HG02870 (cell line): ENCODE measurements around the gene GPD1L.
"Not testable (repeated sequence)": the region's sequence is repeated elsewhere in the genome, so short reads cannot be mapped to it uniquely, and the experiment has no call there.

ENCODE experiments used
- ATAC-seq: cut with Tn5 transposase; IDR thresholded peaks from one replicate; pipeline ENCODE4 v1.9.1; 2021; ENCODE audit warnings: mild to moderate bottlenecking, moderate library complexity; ENCODE audit not compliant: unreplicated experiment

Gene GPD1L

DNA sequence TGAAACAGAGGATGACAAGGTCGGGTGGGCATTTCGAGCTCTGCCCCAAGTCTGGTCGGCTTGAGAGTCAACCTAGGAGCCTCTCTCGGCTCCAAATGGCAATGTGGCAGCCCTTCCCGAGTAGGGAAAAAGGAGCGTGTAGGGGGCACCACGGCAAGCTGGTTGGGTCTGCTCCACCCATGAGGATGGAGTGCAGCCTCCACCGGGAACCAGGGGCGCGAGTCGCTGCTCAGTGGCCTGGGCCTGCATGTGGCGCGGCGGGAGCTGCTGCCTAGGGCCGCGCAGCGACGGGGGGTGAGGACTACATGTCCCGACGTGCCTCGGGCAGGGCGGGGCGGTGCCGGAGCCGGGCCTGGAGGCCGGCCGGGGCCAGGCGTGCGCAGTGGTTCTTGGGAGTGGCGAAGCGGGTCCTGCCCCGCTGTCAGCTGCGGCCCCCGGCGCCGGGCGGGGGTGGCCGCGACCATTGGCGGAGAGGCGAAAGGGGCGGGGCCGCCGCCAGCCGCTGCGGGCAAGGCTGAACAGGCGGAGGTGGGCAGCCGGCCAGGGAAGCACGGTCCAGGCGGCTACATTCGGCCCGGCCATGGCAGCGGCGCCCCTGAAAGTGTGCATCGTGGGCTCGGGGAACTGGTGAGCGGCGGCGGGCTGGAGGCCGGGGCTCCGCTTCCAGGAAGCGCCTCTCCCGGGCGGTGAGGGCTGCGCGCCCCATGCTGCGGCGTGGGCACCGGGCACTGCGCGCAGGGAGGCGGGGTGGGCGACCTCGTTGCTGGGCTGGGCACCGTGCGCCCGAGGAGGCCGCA, at the start of gene GPD1L:
Gene GPD1L (plus strand): TSS at position 489 of the 797 bp plus-strand sequence. CDS start 92 bp downstream, at position 581.
- peak; percentile 100 for ATAC-seq

- not testable (repeated sequence) for ATAC-seq
Observed at GRCh38 chr3:32058465-32058864, 48.0 kb upstream of the GPD1L start.

GRCh38 chr3:32062950-32063582, 43.4 kb upstream of the GPD1L start:
- no peak for ATAC-seq

- ATAC-seq: no peak
Observed at GRCh38 chr3:32066686-32067085, 39.7 kb upstream of the GPD1L start.

- not testable (repeated sequence) for ATAC-seq
Observed at GRCh38 chr3:32074194-32074593, 32.2 kb upstream of the GPD1L start.

DNA sequence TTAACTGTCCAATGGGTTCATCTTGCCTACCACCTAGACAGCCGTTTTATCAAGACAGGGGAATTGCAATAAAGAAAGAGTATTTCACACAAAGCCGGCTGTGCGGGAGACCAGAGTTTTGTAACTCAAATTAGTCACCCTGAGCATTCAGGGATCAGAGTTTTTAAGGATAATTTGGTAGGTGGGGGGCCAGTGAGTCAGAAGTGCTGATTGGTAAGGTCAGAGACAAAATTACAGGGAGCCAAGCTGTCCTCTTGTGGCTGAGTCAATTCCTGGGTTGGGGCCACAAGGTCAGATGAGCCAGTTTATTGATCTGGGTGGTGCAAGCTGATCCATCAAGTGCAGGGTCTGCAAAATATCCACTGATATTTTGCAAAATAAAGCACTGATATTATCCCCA, 29.9 kb upstream of the GPD1L start:
- no peak for ATAC-seq

DNA sequence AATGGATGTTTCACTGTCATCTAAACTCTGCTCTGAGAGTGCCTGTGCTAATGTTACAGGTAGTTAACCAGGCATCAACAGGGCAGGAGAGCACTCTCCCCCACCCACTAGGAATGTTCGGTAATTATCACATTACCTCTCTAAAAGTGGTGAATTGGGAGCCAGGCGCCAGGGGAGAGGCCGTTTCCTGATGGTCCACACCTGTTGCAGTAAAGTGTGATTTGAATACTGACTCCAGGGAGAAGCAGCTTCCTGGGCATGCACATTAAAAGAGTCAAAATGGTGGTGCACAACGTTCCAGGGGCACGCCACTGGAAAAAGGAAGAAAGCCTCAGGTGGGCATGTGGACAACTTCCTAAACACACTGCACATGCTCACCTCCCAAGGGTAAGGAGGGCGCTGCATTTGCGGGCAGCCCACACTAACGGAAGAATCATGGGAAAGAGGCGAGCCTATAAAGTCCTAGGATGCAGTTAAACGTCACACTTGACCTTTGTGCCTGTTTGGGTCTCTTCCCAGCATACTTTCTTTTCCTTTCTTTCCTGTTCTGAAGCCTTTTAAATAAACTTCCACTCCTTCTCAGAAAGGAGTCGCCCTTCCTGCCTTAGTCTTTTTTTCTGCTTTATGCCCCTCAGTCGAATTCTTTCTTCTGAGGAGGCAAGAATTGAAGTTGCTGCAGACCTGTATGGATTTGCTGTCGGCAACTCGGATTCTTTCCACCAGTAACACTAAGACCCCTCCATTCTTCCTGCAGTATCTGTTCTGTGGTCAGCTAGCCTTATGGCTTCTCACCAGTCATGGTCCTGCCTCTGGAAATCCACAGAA, 28.9 kb upstream of the GPD1L start:
- ATAC-seq: no peak

- ATAC-seq: no peak
Observed at GRCh38 chr3:32078085-32078634, 28.3 kb upstream of the GPD1L start.

DNA sequence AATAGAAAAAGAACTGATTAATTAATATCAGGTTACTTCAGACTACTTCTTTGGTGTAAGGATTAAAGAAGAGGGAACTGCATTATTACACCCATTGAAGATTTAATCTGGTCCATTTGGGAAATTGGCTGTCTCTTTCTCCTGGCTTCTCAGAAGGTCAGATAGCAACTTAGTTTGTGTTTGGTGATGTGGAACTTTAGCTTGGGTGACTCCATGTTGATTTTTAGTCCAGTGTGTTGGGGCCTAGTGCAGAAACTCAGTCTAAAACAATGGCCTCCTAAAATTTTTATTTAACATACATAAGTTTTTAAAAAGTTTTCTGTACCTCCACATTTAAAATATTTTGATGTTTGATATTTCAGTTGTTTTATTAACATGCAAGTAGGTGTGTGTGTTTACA, 27.6 kb upstream of the GPD1L start:
- no peak for ATAC-seq

GRCh38 chr3:32082721-32083120, 23.7 kb upstream of the GPD1L start:
- ATAC-seq: no peak

DNA sequence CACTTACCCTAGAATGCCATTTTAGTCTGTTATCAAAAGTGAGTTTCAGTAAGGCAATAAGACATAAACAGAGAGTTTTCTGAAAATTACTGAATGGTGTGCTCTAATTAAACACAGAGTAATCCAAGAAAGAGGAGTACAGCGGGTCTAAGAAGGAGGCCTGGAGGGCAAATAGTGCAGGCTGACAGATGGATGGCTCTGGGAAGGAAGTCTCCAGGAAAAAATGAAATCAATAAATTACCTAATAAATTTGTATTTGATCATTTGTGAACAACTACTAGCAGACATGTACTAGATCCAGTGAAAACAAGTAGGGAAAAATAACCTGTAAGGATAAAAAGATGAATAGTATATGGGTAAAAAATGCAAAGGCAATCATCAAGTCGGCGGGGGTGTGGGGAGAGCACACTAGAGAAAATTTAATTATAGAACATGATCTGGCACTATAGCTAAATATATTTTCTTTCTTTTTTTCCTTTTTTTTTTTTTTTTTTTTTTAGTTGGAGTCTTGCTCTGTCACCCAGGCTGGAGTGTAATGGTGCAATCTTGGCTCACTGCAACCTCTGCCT, 22.6 kb upstream of the GPD1L start:
- no peak for ATAC-seq

GRCh38 chr3:32084870-32085269, 21.6 kb upstream of the GPD1L start:
- no peak for ATAC-seq

DNA sequence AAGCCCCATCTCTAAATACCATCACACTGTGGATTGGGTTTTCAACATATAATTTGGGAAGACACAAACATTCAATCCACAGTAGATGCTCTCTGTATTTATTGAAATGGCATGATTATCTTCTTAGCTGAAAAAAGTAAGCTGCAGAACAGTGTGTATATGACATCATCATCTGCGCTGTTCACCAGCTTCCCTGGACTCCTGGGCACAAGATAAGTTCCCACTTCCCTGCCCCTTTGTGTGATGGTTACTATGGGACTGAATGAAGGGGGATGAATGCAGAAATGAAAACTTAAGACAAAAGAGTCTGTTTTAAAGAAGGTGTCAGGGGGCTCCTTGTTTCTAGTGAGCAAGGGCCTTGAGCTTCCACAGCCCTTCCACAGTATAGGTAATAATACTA, 20.0 kb upstream of the GPD1L start:
- ATAC-seq: no peak

DNA sequence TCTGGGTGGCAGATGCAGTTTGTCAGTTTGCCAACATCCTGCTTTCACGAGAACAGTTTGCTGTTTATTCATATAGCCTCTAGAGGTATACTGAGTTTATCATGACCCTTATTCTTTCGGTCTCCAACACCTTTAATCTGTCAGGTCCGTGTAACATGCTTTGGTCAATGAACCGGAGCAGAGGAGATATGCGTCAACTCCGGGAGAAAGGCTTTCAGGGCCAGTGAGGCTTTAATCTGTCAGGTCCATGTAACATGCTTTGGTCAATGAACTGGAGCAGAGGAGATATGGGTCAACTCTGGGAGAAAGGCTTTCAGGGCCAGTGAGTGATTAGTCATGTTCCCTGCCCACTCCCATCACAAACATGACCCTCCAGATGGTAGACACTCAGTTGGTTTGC, 16.9 kb upstream of the GPD1L start:
- no peak for ATAC-seq

GRCh38 chr3:32093204-32093603, 13.2 kb upstream of the GPD1L start:
- no peak for ATAC-seq

GRCh38 chr3:32095431-32095830, 11.0 kb upstream of the GPD1L start:
- ATAC-seq: no peak

DNA sequence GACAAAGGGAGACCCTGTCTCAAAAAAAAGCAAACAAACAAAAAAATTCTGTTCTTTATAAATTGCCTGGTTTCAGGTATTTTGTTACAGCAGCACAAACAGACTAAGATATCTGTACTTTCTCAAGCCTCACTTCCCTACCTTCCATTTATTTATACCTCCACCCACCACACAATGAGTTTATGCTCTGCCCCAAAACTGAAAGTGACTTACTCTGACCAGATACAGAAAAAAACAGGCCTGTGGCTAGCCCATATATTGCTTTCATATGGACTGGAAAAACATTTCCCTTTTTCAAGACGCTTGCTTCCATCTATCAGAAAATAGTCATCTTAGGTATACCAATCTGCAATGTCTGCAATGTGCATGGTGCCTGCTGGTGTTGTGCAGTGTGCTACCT, 8.7 kb upstream of the GPD1L start:
- ATAC-seq: no peak

- no peak for ATAC-seq
Observed at GRCh38 chr3:32098528-32098927, 7.9 kb upstream of the GPD1L start.

DNA sequence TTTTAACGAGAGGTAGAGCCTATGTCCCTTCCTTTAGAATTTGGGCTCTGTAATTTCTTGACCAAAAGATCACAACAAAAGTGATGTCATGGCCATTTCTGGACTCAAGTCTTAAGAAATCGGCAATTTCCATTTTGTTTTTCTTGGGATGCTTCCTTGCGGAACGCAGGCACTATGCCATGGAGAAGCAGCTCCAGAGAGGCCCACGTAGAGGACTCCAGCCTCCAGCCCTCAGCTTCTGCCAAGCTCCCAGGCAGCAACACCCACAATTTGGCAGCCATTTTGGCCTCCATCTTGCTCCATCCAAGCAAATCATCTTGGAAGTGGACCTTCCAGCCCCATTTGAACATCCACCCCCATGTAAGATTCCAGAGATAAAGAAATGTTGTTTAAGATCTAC, 6.0 kb upstream of the GPD1L start:
- ATAC-seq: no peak

DNA sequence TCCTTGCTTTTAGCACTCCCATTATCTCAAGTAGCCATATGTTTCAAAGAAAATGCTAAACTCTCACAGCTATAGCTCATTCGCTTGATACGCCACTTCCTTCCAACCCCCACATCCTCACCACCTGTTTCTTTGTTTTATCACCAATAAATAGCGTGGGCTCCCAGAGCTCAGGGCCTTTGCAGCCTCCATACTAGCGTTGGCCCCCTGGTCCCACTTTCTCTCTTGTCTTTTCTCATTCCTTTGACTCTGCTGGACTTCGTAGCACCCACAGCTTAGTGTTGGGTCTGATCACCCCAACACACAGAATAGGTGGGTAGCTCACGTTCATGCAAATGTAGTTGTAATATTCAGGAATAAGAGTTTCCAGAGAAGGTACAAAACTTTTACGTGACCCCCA, 4.1 kb upstream of the GPD1L start:
- no peak for ATAC-seq

DNA sequence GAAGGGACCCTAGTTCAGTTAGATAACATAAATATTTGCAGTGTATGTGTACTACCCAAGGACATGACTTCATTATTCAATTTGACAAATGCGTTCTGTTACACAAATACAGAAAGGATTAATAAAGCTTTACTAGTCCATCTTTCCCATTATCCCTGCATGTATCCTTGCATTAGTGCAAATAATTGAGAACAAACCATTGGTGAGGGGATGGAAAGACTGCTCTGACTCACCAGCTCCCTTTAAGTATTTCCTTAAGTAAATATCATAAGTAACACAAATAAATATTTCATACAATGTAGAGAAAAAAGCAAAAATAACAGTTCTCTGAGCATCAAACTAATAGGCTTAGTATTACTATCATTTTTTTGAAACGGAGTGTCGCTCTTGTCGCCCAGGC, 1.9 kb upstream of the GPD1L start:
- no peak for ATAC-seq
